GM19328 (cell line): ENCODE measurements around the gene PCDHA1.

Experiments
- ATAC-seq: cut with Tn5 transposase; IDR thresholded peaks from one replicate; pipeline ENCODE4 v1.9.1; 2021; ENCODE audit warnings: mild to moderate bottlenecking, moderate library complexity; ENCODE audit not compliant: unreplicated experiment

The PCDHA1 gene

DNA sequence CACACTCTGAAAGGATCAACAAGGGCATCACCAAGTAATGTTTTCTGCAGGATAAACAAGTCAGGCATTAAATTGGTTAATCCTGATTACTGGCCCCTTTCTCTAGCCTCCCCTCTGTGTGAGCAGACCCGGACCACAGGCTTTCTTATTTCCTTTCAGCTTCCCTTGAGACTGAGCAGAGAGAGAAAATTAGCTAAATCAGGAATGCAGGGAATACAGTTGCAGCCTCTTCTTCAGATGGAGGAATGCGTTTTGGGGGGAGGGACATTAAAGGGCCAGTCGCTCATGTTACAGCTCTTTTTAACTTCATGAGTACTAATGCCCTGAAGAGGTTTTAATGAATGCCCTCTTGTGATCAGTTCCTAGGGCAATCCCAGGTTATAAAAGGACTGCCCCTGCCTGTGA lies 200.2 kb downstream of the PCDHA1 start:
- ATAC-seq = no peak

DNA sequence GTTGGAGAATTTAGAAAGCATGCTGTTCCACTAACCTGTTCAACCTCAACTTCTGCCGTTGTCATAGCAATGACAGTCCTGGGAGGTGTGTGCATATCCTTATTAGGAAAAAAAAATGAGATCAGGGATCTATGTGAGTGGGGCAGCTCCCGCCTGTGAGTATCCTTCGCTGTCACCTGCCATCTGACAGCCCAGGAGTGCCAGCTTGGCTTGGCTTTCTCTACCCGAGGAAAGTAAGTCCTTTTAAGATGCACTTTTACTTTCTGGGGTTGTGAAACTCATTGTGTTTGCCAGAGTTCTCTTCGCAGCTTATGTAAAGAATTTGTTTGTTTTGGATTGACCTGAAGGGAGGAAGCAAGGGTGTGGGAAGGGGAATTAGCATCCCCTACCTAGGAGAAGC lies 202.2 kb downstream of the PCDHA1 start:
- no peak for ATAC-seq

DNA sequence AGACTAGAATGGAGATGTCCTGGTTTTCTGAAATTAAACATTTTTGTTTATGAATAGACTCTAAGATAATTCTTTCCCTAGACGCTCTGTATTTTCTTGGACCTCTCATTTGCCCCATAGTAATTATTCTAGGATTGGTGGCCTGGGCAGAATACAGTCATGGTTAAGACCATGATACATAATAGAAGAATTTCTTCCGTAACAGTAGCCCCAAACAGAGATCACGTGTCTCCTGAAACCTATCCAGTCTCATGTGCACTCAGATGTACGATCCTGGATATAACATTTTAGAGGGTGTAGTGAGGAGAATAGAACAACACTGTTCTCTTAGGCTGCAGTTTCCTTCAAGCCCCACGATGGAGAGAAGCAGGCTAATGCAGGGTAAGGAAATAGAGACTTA lies 202.7 kb downstream of the PCDHA1 start:
- no peak for ATAC-seq

DNA sequence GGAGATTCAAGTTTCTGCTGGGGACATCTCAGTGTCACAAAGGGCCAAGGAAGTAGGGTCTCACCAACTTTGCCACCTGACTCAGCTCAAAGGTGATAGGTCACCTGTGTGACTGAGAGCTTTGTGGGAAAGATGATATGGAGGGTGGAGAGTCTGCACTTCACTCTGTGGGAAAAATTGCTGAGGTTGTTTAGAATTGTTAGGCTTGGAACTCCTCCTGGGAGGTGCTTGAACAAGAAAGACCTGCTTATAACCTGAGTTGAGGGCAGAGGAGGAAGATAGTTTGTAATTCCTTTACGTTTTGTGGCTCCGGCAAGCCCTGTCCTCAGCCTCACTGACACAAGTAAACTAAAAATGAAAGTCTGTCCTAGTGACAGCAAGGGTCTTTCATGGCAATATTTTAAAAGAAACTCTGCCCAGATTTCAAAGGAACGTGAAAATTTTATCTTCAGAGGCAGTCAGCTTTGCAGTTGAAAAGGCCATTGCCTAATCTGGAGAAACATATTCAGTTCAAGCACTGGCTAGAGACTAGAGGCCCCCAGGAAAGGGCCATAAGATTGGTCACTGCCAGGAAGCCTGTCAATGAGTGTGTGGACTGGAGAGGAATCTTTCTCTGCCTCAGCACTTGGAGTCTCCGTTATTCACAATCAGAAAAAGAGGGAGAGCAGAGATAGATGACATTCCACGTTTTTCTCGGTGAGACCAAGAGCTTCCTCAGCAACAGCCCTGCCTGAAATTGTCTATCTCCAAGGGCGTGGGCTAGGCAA lies 203.5 kb downstream of the PCDHA1 start:
- ATAC-seq = no peak

DNA sequence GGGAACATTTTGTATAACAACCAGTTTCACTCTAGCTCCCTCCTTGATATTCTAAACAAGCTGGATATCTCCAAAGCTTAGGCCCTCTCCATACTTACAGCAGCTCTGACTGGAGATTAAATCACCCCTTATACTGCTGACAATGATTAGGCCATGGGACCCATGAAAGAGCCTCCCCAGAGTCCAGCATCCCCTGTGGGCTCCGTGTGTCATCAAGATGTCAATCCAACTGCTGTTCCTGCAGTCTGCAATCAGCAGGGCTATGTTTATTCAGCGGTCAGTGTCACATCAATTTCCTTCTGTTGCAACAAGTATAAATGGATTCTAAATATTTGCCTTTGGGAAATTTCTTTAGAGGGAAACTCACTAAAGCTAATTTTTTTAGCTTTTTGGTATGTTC lies 206.9 kb downstream of the PCDHA1 start:
- ATAC-seq = no peak

DNA sequence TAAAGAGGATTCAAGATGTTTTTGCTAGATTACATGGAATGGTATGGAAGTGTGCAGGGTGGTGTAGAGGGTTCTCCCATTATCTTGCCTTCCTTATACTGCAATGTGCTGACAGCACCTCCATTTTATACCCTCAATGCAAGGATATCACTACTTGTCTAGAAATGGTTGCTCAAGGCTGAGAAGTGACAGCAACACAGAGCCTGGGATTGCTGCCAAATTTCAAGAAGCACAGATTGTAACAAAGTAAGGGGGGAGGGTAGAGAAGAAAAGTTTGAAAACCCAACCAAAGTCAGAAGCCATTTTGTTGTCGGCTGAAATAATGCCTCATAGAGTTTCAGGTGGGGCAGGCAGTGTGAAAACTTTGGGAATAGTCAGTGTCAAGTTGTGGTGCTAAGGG lies 210.1 kb downstream of the PCDHA1 start:
- ATAC-seq = no peak

DNA sequence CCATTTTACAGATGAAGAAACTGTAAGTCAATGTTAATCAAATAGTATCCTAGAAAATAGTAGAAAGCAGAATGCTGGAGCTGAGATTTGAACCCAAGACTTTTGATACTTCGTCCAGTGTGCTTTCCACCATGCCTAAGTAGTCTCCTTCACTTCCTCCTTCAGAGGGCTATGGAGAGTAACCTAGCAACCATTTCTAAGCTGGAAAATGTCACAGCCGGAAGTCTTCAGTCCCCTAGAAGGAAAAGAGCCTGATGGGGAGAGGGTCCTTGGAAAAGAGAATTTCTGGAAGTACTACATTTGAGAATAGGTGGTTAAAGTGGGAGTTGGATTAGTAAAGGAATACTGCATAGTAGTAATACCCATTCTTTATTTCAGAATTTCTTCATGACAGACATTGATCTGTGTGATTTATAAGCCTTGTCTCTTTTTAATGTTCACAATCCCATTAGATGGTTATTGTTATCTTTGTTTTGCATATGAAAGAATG lies 213.0 kb downstream of the PCDHA1 start:
- ATAC-seq = no peak

DNA sequence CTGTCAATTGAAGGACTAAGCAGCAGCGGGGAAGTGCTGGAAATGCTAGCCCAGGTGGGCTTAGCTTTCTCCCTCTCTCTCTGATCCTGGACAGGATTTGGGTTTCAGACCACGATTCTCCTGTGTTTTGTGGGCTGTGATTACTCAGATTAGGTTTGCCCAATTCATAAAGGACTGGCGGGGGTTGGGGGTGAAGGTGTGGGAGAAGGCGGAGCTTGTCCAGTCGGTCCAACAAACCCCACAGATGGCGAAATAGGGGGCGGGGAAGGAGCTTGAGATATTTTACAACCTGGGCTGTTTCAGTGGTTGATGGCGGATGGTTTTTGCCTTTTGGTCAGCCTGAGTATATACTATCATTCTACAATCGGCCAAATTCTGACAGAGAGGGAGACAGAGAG lies 215.5 kb downstream of the PCDHA1 start:
- ATAC-seq = no peak

DNA sequence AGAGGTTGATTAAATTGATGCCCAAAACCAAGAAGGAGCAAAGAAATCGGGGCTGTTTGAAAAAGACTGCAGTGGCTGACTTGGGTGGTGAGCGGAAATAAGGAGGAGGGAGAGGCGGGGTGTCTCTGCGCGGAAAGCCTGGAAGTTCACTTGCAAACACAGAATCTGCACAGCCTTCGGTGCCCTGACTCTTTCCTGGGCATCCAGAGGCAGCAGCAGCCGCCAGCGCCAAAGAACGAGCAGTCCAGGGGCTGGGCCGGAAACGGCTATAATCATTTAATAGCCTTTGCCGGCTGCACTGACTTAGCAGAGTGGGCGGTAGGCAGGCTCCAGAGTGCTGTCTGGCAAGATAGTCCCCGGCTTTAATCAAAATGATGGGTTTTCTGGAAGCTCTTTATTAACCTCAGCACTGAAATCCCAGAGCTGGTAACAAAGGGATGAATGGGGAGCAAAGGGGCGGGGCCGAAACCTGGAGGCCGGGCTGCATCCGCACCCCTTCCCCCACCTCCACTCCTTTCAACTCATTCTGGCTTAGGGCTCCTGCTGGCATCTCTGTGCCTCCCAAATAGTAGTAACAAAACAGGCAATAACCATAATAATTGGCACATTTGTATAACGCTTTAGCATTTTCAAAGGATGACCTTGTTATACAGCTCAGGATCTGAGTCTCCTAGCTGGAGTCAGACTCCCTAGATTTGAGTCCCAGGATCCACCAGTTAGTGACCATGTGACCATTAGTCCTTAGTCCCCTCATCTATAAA lies 216.1 kb downstream of the PCDHA1 start:
- no peak for ATAC-seq

DNA sequence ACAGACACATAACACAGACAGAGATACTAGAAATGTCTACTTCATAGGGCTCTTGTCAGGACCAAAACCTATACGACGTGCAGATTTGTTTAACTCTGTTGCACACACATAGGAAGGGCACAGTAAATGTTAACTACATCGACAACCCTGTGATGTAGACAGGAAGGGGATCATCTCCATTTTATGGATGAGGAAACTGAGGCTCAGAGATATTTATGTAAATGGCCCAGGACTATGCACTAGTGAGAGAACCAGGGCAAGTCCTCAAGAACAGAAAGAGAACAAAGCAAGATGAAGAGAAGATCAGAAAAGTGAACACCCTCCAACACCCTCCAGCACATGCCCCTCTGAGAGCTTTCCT lies 216.6 kb downstream of the PCDHA1 start:
- ATAC-seq = no peak

DNA sequence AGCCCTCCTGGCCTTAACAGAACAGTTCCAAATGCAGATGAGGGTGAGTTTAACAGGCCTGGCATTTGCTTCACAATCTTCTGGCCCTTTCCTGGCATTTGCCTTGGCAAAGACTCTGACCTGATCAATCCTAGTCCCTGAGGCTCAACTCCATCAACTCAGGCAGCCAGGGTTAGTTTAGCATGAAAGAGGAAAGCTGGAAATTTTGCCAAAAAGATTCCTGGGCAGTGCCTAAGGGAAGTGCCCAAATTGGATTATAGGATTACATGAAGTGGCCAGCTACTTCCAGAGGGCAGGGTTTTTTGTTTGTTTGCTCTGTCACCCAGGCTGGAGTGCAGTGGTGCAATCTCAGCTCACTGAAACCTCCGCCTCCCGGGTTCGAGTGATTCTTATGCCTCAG lies 217.1 kb downstream of the PCDHA1 start:
- ATAC-seq = no peak

DNA sequence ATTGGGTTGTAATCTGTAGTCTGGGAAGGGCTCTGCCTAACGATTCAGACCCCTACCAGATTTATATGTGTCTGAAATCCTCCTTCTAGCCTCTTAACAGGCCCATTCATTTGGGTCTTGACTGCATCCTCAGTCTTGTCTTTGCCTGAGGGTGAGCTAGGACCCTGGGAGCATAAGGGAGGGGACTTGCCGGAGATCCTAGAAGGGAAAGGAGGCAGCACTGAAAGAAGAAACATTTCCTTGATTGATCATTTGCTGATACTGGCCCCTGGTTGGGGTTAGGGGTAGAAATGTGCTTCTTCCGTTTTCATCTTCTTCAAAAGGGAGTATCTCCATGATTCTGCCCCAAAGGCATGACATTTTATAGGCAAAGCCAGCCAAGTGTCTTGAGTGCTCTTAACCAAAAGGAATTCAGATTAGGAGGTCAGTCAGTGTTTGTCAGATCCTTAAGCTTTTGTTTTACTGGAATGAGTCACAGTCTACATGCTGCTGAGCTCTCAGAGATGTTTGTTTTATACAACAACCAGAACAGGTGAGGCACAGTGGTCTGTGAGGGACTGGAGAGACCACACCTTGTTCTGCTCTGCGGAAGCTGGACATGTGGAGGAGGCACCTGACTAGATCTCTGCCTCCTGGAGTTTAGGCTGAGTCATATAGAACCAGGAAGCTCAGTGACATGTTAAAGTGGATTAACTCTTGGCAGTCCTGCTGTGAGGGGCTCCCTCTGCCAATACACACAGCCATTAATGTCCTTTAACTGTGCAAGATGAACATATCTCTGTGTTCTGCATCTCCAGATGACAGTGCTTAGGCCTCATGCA lies 218.1 kb downstream of the PCDHA1 start:
- ATAC-seq = no peak

DNA sequence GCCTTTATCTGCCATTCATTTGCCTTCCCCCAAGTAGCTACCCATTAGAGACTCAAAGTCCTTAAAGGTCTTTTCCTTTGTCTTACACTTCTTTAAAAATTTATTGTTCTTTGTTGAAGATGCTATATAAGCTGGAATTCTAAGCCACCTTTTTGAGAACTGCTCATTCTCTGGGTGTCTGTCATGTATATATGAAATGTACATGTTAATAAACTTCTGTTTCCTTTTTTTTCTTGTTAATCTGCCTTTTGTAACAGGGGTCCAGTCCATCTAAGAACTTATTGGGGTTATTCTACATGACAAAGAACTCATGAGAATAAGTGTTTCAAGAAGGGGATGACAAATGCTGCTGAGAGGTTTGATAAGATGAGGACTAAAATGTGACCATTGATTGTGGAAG lies 221.9 kb downstream of the PCDHA1 start:
- no peak for ATAC-seq

DNA sequence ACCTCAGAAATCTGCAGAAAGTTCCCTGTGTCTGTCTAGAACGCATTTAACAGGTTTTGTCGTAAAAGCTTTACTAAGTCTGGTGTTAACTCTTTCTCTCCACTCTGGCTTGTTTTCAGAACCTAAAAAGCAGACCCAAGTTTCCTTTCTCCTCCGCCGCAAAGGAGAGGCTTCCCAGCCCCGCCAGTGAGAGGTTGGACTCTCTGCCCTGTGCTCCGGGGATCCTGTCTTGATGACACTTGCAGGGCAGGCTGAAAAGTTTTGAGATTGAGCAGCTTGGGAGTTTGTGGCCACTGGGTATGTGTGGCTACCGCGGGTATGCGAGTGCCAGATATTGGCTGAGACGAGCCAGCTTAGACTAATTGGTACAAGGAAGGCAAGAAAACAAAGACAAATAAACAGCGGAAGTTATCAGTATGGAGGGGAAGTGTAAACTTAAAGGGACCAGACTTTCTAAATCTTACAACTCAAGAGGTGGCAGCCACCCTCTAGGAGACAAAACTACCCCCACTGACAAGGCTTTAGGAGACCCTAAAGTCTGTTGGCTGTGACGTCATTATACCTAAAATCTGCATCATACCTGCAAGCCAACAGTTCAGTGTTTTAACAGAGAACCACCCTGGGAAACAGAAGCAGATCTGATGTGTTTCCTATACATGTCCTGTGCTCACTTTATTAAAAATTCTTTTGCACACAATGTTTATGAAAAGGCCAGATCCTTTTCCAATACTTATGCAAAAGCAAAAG lies 224.3 kb downstream of the PCDHA1 start:
- no peak for ATAC-seq

DNA sequence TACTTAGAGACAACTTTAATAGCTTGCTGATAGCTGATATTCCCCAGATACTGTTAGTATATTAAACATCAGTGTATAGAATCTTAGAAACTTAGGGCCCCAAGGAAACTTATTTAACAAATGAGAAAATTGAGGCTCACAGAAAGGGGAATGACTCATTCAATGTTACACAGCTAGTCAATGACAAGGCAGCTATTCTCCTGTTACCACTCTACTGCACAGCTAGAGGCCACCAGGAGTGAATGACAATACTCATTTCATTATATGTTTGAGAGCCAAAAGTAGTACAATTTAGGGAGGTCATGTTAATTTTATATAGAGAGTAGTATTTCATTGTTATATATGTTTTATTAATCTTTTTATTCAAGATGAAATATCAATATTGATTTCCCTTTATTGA lies 232.0 kb downstream of the PCDHA1 start:
- ATAC-seq = no peak

DNA sequence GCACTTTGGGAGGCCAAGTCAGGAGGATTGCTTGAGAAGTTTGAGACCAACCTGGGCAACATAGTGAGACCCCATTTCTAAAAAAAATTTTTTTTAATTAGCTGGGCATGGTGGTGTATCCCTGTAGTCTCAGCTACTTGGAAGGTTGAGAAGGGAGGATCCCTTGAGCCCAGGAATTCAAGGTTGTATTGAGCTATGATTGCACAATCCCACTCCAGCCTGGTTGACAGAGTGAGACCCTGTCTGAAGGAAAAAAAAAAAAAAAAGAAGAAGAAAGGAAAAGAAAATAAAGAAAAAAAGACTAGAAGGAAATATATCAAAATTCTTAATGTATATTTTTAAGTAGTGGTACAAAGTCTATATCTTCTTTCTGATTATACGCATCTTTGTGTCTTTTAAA lies 236.4 kb downstream of the PCDHA1 start:
- no peak for ATAC-seq

DNA sequence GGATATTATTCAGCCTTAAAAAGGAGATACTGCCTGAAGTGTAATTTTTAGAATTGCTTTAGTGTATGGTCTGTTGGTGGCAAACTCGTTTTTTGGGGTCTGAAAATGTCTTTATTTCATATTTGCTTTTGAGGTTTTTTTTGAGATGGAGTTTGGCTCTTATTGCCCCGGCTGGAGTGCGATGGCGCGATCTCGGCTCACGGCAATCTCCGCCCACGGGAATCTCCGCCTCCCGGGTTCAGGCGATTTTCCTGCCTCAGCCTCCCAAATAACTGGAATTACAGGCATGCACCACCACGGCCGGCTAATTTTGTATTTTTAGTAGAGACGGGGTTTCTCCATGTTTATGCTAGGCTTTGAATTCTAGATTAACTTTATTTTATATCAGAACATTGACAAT lies 245.1 kb downstream of the PCDHA1 start:
- no peak for ATAC-seq

DNA sequence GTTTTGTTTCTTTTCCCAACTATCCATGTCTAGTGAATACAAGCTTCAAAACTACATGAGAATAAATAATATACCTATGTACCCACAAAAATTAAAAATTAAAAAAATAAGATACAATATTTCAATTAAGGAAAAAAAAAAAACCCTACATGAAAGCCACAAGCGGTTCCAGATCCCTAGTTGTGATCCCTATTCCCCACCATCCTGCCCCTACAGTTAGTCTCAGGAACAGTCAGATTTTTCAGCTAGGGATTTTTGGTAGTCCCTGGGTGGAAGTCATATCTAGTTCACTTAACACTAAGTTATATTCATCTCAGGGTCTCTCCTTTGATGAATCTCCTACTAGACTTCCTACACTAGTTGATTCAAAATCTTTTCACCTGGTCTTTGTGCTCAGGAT lies 246.7 kb downstream of the PCDHA1 start:
- no peak for ATAC-seq

DNA sequence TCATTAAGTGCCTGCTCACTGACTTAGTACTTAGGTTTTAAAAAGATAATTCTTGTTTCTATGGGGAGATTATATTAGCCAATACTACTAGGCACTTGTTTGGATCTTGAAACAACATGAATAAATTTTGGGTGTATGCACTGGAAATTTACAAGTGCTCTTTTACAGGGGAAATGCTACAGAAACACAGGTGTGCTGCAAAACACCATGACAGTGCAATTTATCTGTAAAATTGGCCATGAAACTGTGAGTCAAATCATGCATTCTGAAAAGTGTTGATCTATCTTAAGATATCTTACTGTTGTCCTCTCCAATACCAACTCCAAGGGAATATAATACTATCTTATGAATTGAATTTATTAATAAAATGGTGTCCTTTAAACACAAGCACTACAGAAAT lies 253.1 kb downstream of the PCDHA1 start:
- ATAC-seq = no peak

DNA sequence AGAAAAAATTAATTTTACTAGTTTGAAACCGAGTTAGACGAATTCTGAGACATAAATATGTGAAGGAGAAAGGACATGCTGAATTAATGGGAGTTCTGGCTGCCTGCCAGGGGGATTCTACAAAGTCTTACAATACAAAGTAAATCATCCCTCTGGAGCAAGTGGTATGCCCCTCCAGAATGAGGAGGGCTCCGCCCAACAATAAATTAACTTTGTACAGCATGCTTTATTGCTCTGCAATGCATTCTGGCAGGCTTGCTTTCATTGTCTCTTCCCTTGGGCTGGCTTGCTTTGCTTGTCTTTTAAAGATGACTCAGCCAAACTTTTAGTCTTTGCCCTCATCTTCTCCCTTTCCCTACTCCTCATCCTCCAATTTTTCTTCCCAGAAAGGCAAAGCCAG lies 253.6 kb downstream of the PCDHA1 start:
- no peak for ATAC-seq
